A375 (cell line): ENCODE data around the gene PHC2. TPM values are rescaled to one million over a fixed set of nuclear protein-coding genes. Genes with fewer than 3 reads are reported as not detected.

Experiments used
- small RNA-seq: library from RNA; depleted of rRNA; stranded (forward); fragments of <200 nt; gene quantifications from one replicate; pipeline ENCODE3, GENCODE V24; 2014
- total RNA-seq: library from RNA; depleted of rRNA; stranded (reverse); fragments of >200 nt; shearing (Covaris generic); gene quantifications from 2 replicates; pipeline ENCODE4 v1.2.3, GENCODE V29; 2014; rRNA removed

Gene PHC2, protein sequence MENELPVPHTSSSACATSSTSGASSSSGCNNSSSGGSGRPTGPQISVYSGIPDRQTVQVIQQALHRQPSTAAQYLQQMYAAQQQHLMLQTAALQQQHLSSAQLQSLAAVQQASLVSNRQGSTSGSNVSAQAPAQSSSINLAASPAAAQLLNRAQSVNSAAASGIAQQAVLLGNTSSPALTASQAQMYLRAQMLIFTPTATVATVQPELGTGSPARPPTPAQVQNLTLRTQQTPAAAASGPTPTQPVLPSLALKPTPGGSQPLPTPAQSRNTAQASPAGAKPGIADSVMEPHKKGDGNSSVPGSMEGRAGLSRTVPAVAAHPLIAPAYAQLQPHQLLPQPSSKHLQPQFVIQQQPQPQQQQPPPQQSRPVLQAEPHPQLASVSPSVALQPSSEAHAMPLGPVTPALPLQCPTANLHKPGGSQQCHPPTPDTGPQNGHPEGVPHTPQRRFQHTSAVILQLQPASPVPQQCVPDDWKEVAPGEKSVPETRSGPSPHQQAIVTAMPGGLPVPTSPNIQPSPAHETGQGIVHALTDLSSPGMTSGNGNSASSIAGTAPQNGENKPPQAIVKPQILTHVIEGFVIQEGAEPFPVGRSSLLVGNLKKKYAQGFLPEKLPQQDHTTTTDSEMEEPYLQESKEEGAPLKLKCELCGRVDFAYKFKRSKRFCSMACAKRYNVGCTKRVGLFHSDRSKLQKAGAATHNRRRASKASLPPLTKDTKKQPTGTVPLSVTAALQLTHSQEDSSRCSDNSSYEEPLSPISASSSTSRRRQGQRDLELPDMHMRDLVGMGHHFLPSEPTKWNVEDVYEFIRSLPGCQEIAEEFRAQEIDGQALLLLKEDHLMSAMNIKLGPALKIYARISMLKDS
- 241 and 250 TPM in 2 replicates for total RNA-seq

DNA sequence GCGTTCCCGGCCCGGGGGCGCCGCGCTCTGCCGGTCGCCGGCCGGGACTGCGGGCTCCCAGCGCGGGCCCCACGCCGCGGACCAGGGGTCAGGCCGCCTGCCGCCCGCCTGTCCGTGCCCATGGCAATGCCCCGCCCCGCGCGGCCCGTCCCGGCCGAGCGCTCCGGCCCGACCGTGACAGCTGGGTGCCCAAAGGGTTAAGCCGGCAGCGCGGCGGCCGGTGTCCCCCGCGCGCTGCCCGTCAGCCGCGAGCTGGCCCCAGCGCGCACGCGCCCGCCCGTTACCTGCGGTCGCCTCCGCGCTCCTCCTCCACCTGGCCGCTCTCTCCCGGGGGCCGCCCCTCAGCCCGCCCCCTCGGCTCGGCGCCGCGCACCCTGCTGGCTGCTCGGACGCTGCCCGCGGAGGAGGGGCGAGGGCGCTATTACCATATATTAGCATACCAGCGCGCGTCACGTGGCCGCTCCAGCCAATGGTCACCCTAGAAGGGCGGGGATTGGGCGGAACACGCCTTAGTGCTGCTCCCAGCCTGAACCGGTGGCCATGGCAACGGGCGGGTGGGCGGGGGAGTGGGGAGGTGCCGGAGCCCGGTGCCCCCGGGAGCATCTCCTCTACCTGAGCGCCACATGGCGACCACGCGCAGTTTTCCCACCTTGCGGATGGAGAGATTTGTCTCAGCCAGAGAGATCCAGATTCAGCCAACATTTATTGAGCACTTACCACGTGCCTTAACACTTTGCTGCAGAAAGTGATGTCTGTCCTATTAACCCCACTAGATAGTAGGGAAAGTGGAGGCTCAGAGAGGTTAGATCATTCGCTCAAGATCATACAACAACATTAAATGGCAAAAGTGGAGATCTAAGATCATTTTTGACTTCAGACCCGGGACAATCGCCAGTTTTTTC, at the start of gene PHC2:
PHC2 (minus strand) TSS at position 404 of the 902 bp plus-strand sequence. CDS start 55,556 bp downstream, outside the sequence.

DNA sequence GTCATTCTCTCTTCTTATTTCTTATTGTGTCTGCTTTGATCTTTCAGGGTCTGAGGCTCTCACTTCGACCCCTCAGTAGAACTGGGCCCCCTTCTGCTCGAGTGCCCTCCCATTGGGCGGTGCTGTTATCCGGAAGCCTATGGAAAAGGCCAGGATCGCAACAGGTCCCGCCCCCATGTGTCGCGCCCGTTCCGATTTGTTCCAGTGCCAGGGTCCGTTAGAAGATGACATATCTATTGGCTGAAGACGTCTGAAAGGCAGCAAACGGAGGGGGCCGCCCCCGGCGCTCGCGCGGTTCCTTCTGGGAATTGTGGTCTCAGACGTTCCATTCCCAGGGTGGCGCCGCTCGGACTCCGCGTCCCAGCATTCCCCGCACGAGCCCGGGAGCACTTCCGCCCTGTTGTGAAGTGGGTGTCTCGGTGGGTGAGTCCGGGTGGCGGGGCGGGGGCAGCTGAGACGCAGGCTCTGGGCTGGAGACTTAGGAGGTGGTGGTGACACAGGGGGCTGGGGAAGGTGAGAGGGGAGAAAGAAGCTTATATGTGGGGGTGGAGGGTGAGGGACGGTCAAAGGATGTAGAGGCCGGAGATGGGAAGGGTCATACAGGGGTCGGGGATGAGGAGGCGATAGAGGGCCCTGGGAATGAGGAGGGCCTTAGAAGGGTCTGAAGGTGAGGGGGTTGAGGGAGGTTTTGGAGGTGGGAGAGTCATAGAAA, 41.5 kb upstream of the PHC2 start, which contains the start of gene ZSCAN20:
ZSCAN20 (plus strand) TSS at position 377 of the 712 bp plus-strand sequence. CDS start 6,644 bp downstream, outside the sequence.

DNA sequence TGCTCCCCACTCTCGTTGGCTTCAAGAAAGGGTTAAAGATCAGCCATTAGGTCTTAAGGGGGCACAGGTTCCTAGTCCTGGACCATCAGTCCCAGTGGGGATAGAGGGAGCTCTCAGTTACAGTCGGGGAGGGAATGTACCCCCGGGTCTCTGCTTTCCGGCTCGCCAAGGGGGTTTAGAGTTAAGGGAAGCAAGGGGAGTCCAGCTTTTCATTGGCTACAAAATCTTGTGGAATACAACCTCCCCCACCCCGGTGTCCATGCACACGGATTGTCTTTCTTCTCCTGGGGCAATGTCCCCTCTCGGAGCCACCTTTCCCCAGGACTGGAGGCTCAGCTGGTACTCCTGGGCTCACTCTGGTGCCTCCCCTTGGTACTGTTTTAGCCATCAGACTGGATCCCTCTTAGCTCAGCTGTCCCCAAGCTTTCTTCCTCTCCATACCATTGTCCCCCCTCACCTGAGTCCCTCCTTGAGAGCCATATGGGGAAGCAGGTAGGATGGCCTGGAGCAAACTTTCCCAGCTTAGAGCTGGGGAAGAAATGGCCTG, 110.2 kb downstream of the PHC2 start, which contains the start of gene A3GALT2:
A3GALT2 (minus strand) TSS at position 480 of the 547 bp plus-strand sequence; CDS start at position 480, 0 bp downstream.

Small RNA genes lying within 50 kb of the gene (small RNA-seq; reads per million reads assigned to genes)
- gene RN7SKP16, result not detected

Other genes starting within 250 kb of the PHC2 start
- 10.0 and 25.6 TPM in 2 replicates for gene TRIM62, start 249.1 kb downstream of the PHC2 start, total RNA-seq
- gene ZNF362, start 174.6 kb downstream of the PHC2 start, total RNA-seq, result 7.5 and 11.8 TPM in 2 replicates
- gene A3GALT2, start 110.0 kb downstream of the PHC2 start, total RNA-seq, result 0.34 and 1.1 TPM in 2 replicates
- 2.9 and 3.6 TPM in 2 replicates for gene ZSCAN20, start 41.5 kb upstream of the PHC2 start, total RNA-seq